Measurements from ENCODE around the gene PDZD2.
A peak's percentile ranks its signal among the peaks of the same experiment; 100 is the strongest.

PDZD2 gene

DNA sequence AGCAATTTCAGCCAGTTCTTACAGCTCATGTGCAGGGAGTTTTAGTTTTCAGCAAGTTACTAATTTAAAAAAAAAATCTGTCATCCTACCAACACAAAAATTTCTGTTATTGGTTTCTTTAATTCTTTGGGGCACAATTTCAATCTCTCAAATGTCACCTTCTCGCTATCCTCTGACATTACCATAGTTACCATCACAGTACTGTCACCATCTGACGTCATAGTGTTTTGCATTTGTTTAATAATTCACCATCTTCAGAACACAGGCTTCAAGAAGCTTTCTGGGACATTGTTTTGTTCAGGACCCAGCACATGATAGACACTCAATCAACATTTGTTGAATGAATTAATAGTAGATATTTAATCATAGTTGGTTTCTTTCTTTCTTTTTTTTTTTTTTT is 155.1 kb downstream of the PDZD2 start:
- H3K4me1 ChIP-seq = no peaks in the 10 kb centered on the region
- H3K4me3 ChIP-seq = no peak overlapping the region
- H3K9me3 ChIP-seq = no peaks in the 10 kb centered on the region
- no peaks in the 10 kb centered on the region for H3K36me3 ChIP-seq
- no peak for DNase-seq
- intact Hi-C loops (cut with DNase I; ENCODE audit: low total_unique reads) = no loop called here
- H3K27me3 ChIP-seq = no peaks in the 10 kb centered on the region
- TF ChIP-seq, protein P1, sequence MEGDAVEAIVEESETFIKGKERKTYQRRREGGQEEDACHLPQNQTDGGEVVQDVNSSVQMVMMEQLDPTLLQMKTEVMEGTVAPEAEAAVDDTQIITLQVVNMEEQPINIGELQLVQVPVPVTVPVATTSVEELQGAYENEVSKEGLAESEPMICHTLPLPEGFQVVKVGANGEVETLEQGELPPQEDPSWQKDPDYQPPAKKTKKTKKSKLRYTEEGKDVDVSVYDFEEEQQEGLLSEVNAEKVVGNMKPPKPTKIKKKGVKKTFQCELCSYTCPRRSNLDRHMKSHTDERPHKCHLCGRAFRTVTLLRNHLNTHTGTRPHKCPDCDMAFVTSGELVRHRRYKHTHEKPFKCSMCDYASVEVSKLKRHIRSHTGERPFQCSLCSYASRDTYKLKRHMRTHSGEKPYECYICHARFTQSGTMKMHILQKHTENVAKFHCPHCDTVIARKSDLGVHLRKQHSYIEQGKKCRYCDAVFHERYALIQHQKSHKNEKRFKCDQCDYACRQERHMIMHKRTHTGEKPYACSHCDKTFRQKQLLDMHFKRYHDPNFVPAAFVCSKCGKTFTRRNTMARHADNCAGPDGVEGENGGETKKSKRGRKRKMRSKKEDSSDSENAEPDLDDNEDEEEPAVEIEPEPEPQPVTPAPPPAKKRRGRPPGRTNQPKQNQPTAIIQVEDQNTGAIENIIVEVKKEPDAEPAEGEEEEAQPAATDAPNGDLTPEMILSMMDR (IDR thresholded peaks at IDR 0.05) = no peak
- H3K27ac ChIP-seq = no peak overlapping the region

DNA sequence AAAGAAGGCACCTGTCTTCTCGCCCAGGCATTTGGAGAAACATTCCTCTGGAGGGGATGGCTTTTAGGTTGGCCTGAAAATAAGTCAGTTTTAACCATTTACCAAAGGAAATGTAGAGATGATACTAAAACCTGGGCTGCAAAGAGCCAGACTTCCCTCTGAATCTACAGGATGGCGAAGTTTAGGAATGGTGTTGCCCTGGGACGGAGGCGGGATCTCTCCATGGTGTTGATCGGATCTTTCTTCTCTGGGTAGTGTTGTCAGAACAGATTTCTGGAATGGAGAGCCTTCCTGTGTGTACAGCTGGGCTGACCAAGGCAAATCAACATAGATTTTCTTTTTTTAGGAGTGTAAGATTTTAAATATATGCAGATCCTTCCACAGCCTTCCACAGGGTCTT is 159.2 kb downstream of the PDZD2 start:
- Histone ChIP-seq H3K9me3 (no peaks in the 10 kb centered on the region), H3K27me3 (no peaks in the 10 kb centered on the region), H3K4me1 (no peaks in the 10 kb centered on the region), H3K27ac (no peak overlapping the region), H3K4me3 (no peak overlapping the region), H3K36me3 (no peaks in the 10 kb centered on the region)
- TF ChIP-seq, protein P1 (IDR thresholded peaks at IDR 0.05) = no peak
- intact Hi-C loops (cut with DNase I; ENCODE audit: low total_unique reads) = no loop called here
- DNase-seq = no peak

DNA sequence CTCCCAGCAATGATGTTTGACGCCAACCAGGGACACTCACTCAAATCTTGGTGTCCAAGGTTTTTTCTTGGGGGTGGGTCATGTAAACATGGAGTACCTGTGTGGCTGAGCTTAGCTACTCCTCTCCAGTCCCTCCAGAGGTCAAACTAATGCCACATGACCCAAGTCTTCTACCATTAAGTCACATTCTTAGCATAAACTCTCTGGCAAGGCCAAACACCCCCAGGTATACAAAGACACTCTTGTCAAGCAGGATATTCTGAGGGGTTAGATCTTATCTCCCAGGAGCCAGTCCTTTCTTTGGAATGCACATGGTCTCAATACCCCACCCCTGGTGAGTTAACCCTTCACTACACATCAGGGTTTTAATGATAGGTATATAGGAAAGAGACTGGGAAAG is 161.4 kb downstream of the PDZD2 start:
- Histone ChIP-seq H3K27me3 (no peaks in the 10 kb centered on the region), H3K4me3 (no peak overlapping the region), H3K4me1 (no peaks in the 10 kb centered on the region), H3K27ac (no peak overlapping the region), H3K36me3 (no peaks in the 10 kb centered on the region), H3K9me3 (no peaks in the 10 kb centered on the region)
- TF ChIP-seq, protein P1 (IDR thresholded peaks at IDR 0.05) = no peak
- no peak for DNase-seq
- intact Hi-C loops (cut with DNase I; ENCODE audit: low total_unique reads) = no loop called here

DNA sequence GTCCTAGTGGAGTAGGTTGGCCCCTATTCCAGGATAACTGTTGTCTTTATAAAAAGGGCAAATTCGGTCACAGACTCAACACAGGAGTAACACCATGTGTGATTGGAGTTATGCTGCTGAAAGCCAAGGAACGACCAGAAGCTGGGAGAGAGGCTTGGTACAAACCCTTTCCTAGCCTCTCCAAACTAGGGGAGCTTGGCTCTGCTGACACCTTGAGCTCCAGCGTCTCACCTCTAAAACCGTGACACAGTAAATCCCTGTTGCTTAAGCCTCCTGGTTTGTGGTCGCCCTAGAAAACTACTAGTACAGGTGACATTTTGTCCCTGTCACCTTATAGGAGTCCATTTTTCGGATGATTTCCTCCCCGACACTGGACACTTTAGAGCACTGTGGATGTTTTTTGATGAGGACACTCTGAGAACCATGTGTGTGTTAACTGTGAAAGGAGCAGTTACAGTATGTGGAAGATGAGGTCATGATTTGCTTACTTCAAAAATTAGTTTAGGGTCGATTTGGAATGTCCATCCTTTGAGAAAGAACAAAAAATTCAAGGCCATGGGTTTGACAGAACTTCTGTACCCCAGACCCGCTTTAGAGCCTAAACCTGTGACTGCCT is 167.0 kb downstream of the PDZD2 start:
- DNase-seq = no peak
- no peaks in the 10 kb centered on the region for H3K27me3 ChIP-seq
- intact Hi-C loops (cut with DNase I; ENCODE audit: low total_unique reads) = loop anchor here (5.0 kb wide), 1 partner anchor 224 kb away; no protein-coding TSS in a partner anchor
- no peaks in the 10 kb centered on the region for H3K36me3 ChIP-seq
- no peaks in the 10 kb centered on the region for H3K9me3 ChIP-seq
- H3K4me1 ChIP-seq = peaks cover 0 to 4% (median 0%) of the 10 kb centered on the region in 4 donors
- H3K4me3 ChIP-seq = no peak overlapping the region
- TF ChIP-seq, protein P1 (IDR thresholded peaks at IDR 0.05) = no peak
- H3K27ac ChIP-seq = no peak overlapping the region

DNA sequence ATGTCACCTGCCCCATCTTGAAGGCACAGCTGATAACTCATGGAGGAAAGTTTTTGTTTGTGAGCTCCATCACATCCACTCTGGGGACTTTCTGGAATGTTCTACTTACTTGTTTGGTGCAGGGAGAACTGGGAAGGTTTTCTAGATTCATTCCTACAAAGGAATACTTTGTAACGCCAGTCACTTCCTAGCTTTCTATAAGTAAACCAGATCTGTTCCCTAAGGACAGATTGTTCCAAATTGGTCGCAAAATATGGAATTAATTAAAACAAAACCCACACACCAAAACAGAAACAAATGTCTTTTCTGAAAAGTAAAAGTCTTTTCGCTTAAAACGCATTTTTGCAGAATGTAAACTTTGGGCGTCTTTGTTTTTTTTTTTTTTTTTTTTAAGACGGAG is 167.6 kb downstream of the PDZD2 start:
- H3K27me3 ChIP-seq = no peaks in the 10 kb centered on the region
- no peak for DNase-seq
- no peak overlapping the region for H3K27ac ChIP-seq
- intact Hi-C loops (cut with DNase I; ENCODE audit: low total_unique reads) = loop anchor here (5.0 kb wide), 1 partner anchor 224 kb away; no protein-coding TSS in a partner anchor
- H3K36me3 ChIP-seq = no peaks in the 10 kb centered on the region
- no peaks in the 10 kb centered on the region for H3K9me3 ChIP-seq
- peak overlapping the region in 1 of 2 donors; percentile 3 for H3K4me3 ChIP-seq
- peaks cover 0 to 4% (median 0%) of the 10 kb centered on the region in 4 donors for H3K4me1 ChIP-seq
- TF ChIP-seq, protein P1 (IDR thresholded peaks at IDR 0.05) = no peak

All from tibial artery (tissue), 4 donors.